Colonic mucosa (tissue), 4 donors: ENCODE data around the gene HS3ST3A1. TPM values are rescaled to one million over a fixed set of nuclear protein-coding genes. Genes with fewer than 3 reads are reported as not detected.

ENCODE experiments used
- DNase-seq: peaks from one replicate; pipeline ENCODE4 v3.0.0-alpha.2; 2020
- H3K27ac ChIP-seq: fragments of 200-600 bp; one replicate; pipeline ENCODE4 v1.8.0; 2021
- H3K27me3 ChIP-seq: fragments of 200-600 bp; one replicate; pipeline ENCODE4 v1.8.0; 2021
- H3K36me3 ChIP-seq: fragments of 200-600 bp; one replicate; pipeline ENCODE4 v1.8.0; 2021
- H3K4me1 ChIP-seq: fragments of 200-600 bp; one replicate; pipeline ENCODE4 v1.8.0; 2021; ENCODE audit warnings: mild to moderate bottlenecking
- H3K4me3 ChIP-seq: fragments of 200-600 bp; one replicate; pipeline ENCODE4 v1.8.0; 2021
- H3K9ac ChIP-seq, 2 donors: one replicate each; pipeline ENCODE4 v1.7.0; 2013; ENCODE audit warnings: control low read depth in 2 of 2, low read depth in 2 of 2, low read length in 2 of 2
- H3K9me3 ChIP-seq: fragments of 200-600 bp; one replicate; pipeline ENCODE4 v1.8.0; 2021
- CTCF ChIP-seq: fragments of 200-600 bp; IDR thresholded peaks from one replicate; pipeline ENCODE4 v1.8.0; 2022; ENCODE audit warnings: antibody characterized with exemption, mild to moderate bottlenecking
- intact Hi-C: fragments of 100-400 bp; cut with DNase I; formaldehyde crosslinking; loops from one replicate; pipeline ENCODE4 v1.14.1; 2022
- microRNA-seq: library from miRNA; unstranded; fragments of <30 nt; microRNA quantifications from one replicate; pipeline ENCODE4, GENCODE V29; 2019
- total RNA-seq, 2 donors: library from RNA; stranded (reverse); fragmentation: NEBNext Ultra II Directional in 1 of 2; extraction: Animal tissue kit (Norgen Biotek cat#: 25700) in 1 of 2; gene quantifications; one replicate each; pipeline ENCODE4 v1.2.1, GENCODE V29; 2021
- donor health status: healthy.
- donor health status: DM: no; HTN: no; CAD: no.
- donor health status: DM: no; HTN: no; CAD: no.

HS3ST3A1 gene
- total RNA-seq, 2 donors from 2014 or later: 0.48 to 0.91 TPM

GRCh38 chr17:13460261-13461000 lies 141.3 kb downstream of the HS3ST3A1 start:
- Histone ChIP-seq H3K9ac (no peak overlapping the region), H3K4me1 (no peaks in the 10 kb centered on the region), H3K27me3 (no peaks in the 10 kb centered on the region), H3K9me3 (no peaks in the 10 kb centered on the region), H3K36me3 (no peaks in the 10 kb centered on the region), H3K4me3 (no peak overlapping the region), H3K27ac (no peak overlapping the region)
- intact Hi-C loops: no loop called here
- TF ChIP-seq CTCF: no peak
- no peak for DNase-seq

GRCh38 chr17:13457783-13458182 lies 143.9 kb downstream of the HS3ST3A1 start:
- TF ChIP-seq CTCF: no peak
- DNase-seq: no peak
- Histone ChIP-seq H3K9me3 (no peaks in the 10 kb centered on the region), H3K4me3 (no peak overlapping the region), H3K4me1 (no peaks in the 10 kb centered on the region), H3K36me3 (no peaks in the 10 kb centered on the region), H3K27ac (no peak overlapping the region), H3K9ac (no peak overlapping the region), H3K27me3 (no peaks in the 10 kb centered on the region)
- intact Hi-C loops: no loop called here

Small RNAs within 50 kb of the gene (microRNA-seq; reads per million reads assigned to microRNA genes)
- gene MIR548H3: not detected
